MV-4-11 (cell line): ENCODE data around the gene HOXD3.

Source experiments
- DNase-seq: peaks from one replicate; lab custom pipeline; 2025; lab: John Stamatoyannopoulos, UW

The HOXD3 gene

DNA sequence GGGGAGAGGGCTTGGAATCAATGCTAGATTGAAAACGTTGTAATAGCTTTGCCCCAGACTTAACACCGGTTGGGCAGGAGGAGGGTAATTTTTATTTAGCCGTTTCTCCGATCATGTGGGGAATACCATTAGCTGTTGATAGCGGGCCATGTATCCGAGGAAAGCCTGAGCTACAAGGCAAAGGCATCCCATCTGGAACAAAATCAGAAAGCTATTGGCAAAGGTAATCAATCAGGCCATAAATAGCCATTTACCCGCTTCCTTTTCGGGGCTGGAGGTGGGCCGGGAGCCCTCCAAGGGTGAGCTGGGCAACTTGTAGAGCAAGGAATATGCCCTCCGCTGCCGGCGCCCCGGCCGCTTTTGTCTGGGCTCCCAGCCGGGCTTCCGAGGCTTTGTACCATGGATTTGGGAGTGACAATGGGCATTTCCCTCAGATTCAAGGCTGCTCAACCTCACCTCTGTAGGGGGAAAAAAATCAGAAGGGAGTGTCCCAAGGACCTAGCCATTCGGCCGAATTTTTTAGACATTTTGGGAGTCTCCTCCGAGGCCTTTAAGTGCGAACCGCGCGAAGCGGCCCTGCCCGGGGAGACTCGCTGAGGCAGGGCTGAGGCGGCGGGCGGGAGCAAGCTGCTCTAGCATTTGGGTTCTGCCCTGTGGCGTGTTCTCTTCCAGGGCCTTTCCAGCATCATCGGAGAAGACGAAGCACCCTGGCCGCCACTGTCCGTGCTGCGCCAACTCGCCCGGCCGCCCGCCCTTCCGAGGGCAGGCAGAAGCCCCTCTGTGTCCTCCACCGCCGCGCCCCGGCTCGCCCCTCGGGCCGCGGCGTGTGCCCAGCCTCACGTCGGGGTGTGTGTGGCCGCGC is 35.7 kb upstream of the HOXD3 start:
- no peak for DNase-seq

DNA sequence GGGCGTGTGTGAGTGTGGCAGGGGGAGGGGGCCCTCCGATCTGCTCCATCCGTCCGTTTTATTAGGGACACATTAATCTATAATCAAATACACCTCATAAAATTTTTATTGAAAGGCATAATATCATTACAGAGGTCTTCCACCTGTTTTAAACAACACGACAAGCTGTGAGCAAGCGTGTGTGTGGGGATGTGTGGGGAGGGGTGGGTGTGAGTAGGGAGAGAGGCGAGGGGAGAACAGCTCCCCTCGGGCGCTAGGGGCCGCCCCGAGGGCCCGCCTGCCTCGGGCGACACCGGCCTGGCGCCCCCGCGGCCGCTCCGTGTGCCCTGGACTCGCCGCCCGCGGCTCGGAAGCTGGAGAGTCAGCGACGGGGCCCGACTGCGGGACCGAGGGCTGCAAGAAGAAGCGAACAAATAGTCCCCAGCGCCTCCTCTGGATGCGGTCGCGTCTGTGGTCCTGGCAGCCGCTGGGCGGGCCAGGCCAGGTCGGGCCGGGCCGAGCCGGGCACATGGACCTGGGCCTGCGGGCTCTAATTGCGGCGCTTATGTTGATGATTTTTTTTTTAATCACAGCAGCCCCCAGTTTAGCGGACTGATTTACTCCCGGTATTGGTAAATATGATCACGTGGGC is 34.9 kb upstream of the HOXD3 start:
- DNase-seq = no peak

DNA sequence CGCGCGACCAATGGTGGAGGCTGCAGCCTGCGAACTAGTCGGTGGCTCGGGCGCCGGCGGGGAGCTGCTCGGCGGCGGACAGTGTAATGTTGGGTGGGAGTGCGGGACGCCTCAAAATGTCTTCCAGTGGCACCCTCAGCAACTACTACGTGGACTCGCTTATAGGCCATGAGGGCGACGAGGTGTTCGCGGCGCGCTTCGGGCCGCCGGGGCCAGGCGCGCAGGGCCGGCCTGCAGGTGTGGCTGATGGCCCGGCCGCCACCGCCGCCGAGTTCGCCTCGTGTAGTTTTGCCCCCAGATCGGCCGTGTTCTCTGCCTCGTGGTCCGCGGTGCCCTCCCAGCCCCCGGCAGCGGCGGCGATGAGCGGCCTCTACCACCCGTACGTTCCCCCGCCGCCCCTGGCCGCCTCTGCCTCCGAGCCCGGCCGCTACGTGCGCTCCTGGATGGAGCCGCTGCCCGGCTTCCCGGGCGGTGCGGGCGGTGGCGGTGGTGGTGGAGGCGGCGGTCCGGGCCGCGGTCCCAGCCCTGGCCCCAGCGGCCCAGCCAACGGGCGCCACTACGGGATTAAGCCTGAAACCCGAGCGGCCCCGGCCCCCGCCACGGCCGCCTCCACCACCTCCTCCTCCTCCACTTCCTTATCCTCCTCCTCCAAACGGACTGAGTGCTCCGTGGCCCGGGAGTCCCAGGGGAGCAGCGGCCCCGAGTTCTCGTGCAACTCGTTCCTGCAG is 34.3 kb upstream of the HOXD3 start, which contains the start of gene HOXD9:
Gene HOXD9 (plus strand): TSS at position 37 of the 728 bp plus-strand sequence. CDS start 50 bp downstream, at position 87.
- no peak for DNase-seq

DNA sequence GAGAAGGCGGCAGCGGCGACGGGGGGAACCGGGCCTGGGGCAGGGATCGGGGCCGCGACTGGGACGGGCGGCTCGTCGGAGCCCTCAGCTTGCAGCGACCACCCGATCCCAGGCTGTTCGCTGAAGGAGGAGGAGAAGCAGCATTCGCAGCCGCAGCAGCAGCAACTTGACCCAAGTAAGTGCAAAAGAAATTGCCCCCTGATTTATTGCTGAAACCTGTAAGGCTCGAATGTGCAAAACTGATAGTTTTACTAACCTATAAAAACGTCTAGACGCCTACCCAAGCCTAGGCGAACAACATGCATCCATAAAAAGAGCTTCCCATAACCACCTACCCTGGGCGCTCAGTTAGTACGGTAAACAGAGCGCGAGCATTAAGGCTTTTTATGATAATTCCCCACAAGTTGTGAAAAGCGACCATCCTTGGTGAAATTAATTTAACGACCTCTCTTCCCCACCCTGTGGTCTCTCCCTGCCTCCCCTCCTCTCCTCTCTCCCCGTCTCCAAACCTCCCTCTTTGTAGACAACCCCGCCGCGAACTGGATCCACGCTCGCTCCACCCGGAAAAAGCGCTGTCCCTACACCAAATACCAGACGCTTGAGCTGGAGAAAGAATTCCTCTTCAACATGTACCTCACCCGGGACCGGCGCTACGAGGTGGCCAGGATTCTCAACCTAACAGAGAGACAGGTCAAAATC is 33.5 kb upstream of the HOXD3 start:
- DNase-seq = no peak

DNA sequence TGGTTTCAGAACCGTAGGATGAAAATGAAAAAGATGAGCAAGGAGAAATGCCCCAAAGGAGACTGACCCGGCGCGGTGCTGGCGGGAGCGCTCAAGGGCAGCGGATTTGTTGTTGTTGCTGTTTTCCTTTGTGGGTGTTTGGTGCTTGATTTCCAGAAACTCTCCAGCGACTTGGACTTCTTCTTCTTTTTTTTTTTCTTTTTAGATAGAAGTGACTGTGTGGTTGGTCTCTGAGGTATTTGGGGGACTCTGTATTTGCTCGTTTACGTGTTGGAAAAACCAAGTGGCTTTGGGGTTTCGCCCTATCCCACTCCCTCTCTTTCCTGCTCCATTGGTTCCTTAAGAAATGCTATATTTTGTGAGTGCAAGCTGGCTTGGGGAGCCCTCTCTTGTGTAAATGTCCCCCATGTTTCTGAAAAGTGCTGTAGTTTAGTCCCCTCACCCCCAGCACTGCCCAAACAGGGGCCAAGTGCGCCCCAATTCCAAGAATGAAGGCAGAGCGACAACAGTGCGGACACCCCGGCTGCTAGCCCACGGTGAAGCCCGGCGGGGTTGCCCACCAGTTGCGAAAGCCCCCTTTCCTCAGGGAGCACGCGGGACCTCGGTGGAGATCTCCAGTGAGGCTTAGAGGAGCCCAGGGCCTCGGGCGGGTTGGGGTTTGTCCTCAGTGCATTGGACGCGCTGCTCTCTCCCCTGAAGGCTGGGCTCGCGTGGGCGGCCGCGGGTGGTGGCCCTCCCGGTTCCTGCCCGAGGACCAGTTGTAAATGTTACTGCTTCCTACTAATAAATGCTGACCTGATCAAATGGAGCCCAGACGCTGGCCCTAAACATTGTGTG is 32.8 kb upstream of the HOXD3 start:
- no peak for DNase-seq

DNA sequence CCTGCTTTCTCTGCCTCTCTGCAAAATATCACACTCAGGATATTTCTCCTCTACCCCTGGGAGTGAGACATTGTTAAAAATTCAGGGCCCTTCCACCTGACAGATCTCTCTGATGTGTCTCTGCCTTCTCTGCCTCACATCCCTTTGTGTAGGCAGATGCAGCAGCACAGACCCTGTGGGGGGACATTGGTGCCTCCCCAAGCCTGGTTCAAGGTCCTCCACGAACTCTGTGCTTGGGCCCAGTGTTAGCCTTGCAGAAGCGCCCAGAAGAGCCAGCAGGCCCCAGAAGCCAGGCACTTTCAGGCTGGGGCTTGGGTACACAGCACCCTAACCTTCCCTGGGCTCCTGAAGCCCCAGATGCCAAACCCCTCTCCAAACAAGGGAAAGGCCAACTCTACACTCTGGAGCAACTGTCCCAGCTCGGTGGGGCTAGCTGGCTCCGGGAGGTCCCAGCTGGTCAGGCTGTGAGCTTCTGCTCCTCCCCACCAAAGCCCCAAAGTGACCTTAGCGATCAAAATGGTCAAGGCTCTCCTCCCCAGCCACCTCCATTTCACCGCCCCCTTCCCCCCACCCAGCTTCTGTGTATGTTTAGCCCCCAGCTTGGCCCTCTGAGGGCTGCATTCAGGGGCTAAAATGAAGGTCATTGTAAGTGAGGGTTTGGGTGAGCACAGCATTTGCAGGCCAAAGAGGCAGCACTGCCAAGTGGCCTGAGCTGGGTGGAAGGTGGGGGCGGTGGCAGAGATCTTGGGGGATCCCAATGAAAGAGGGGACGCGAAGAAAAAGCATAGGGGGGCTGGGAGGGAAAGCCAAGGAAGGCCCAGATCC is 31.9 kb upstream of the HOXD3 start:
- DNase-seq = no peak

DNA sequence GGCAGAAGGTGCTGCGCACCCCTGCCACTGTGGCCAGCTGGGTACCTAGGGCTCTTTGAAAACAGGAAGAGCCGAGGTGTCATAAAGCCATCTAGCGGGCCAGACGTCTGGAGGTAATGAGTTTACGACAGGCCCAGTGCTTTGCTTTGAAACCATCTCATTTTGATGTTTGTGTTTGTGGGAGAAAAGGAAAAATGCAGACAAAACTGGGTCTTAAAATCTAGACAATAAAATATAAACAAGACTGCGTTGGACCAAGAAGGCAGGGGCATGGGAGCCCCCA is 31.4 kb upstream of the HOXD3 start:
- no peak for DNase-seq

DNA sequence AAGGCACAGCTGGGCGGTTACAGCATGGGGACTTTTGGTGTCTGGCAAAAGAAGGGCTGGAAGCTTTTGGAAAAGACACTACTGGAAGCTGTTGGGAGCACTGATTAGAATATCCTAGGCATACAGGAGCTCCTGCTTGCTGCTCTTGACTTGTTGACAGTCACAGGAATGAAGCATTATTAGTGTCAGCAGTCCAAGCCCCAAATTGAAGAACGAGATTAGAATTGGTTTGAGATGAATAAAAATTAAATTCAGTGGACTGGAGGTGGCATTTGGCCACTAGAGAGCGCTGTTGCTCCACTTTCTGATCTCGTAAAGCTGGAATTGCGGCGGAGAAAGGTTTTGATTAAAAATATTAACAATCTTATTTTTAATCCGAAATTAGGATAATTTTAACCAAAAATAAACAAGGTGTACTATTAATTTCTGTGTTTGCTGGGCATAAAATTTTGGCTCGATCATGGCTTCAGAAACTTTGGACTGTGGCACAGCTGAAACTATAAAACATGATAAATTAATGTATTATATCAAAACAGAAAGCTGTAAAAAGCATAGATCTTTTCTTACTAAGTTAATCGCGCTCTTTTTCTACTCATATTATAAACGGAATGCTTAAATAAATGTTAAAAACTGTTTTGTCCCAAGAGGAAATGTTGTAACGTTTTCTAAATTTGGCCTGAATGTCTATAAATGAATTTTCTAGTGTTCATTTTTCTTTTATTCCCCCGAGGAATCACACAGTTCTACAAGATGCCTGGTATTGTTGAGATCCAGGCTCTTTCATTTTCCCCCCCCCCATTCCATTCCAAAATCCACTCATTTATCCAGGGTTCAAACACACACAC is 30.0 kb upstream of the HOXD3 start:
- peak; percentile 9 for DNase-seq

DNA sequence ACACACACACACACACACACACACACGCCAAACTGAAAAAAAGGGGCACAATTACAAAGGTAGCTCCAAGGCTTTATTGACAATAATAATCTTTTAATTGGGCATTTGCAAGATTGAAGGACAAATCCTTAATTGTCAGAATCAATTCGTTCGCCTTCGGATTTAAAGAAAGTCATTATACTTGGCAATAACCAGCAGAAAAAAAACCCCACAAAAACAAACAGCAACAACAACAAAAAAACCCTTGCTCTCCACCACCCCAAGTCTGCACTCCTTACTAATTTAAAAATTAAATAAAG is 29.4 kb upstream of the HOXD3 start:
- DNase-seq = no peak

DNA sequence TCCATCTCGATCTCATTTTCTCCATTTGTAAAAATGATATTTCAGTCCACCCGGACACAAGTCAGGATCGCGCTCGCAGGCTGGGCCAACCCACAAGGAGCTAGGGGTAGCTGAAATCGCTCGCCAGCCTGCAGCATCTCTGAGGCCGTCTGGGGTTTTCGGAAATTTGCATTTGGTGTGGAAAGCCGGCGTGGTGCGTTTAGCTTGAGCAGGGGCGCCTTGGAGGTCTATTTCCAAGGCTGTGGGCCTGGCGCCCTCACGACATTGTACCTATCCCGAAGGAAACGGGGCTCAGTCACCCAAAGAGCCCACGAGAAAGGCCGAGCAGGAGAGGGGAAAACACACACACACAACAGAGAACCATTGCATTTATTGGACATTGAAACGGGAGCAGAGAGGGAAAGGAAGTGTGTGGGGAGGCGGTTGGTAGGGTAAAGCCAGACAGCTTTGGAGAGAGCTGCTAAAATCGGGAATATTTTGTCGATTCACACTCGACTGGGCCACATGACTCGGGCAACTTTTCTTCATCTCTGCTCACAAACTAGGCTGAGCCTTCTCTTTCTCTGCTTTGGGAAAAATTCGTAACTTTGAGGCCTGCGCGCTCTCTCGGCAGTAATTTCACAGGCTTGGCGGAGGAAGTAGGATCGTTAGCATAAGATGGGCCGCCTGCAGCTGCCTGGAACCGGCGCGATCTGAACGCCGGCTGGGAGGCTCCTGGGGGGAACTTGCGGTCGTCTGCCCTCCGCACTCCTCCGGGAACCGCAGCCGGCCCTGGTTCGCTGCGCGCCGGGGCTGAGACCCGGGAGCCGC is 28.7 kb upstream of the HOXD3 start:
- DNase-seq = no peak

DNA sequence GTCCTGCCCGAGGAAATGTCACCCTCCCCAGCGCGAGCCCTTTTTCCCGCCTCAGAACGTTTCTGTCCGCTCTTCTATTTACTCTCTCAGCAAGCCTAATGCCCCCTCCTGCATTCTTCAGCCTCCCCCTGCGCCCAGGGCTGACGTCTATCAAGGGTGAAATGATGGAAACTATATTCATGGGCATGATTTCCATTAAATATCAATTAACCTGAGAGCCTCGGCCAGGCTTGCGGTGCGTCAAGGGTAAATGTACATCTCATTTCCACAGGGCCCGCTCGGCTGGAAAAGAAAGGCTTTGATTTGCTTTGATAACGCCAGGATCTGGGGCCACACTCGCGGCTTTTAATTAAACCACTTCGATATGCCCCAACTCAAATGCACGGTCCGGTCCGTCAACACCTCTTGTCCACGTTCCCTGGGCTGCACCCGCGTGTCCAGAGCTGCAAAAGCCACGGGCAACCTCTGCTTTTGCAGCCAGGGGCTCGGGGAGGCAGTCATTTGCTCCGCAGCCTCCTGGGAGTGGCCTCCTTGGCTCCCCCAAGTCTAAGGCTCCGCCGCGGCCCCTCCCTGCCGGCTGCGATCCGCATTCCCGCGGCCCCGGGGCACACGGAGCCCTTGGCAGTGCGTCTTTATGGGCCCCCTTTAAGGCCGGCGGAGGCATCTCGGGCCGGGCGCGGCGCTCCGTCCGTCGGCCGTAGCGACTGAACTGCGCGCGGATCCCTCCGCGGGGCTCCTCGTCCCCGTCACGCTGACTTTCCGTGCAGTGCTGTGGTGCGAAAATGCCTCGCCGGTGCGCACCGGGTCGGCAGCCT is 27.9 kb upstream of the HOXD3 start, which contains the start of gene HOXD8:
Gene HOXD8 (plus strand): TSS at position 724 of the 815 bp plus-strand sequence. CDS start 662 bp downstream, outside the sequence.
- DNase-seq = no peak

DNA sequence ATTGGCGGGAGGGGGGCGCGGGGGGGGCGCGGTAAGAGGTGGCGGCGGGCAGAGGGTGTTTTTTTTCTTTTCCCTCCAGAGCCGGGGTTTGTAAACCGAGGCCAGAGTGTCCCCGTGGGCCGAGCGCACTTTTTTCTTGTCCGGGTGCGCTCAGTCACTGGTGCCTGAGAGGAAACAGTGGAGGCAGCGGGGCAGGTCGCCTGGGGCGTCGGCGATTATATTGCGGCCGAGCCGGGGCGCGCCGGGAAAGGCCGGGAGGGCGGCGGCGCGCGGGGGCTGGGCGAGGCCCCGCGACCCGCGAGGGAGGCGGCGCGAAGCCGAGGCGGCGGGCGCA is 27.3 kb upstream of the HOXD3 start:
- DNase-seq = no peak

DNA sequence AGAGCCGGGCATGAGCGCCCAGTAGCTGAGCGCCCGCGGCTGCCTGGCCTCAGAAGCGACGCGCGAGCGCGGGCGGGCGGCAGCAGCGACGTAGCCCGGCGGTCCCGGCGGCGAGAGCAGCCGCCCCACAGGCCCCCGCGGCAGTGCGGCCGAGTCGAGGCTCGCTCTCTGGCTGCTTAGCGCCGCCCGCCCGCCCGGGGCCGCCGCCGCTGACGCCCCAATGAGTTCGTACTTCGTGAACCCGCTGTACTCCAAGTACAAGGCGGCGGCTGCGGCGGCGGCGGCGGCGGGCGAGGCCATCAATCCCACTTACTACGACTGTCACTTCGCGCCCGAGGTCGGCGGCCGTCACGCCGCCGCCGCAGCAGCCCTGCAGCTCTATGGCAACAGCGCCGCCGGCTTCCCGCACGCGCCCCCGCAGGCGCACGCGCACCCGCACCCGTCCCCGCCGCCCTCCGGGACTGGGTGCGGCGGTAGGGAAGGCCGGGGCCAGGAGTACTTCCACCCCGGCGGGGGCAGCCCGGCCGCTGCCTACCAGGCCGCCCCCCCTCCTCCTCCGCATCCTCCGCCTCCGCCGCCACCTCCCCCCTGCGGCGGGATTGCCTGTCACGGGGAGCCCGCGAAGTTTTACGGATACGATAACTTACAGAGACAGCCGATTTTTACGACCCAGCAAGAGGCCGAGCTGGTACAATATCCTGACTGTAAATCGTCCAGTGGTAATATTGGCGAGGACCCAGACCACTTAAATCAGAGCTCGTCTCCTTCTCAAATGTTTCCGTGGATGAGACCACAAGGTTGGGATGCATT is 26.8 kb upstream of the HOXD3 start:
- no peak for DNase-seq

DNA sequence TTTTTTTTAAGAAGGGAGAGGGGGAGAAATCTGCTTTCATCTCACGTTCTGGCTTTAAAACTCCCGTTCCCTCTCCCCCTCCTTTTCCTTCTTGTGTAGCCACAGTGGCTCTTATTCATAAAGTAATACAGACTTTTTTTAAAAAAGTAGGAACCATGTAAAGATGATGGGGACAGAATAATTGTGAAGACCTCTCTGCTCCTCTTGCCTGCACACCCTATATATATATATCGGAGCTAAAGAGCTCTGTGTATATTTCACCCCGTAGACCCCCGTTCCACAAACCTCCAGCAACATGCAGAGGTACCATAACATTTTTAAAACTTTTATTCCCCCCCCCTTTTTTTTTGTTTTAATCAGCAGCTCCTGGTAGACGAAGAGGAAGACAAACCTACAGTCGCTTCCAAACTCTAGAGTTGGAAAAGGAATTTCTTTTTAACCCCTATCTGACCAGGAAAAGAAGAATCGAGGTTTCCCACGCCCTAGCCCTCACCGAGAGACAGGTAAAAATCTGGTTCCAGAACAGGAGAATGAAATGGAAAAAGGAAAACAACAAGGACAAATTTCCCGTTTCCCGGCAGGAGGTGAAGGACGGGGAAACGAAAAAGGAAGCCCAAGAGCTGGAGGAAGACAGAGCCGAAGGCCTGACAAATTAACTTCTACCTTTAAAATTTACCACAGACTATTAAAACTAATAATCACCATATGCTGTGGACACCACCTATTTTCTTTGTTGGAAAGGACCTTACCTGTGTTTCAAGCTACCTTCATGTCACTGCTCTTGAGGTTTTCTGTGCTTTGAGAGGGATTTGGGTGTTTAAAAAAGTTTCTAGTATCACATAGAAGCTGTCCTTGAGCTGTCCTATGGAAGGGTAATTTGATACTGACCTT is 25.9 kb upstream of the HOXD3 start:
- no peak for DNase-seq

DNA sequence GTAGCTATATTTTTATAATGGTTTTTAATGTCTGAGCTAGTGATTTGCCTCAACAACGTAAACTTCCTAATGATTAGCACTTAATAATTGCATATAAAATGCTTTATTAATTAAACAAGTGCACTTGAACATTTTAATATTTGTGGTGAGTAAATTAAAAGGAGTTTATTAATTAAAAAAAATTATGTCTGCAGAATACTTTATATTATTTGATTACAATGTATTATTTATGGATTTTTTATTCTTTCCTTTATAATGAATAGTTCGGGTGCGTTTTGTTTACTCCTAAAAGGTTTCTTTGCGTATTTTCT is 25.3 kb upstream of the HOXD3 start:
- DNase-seq = no peak
